Epidermal melanocyte (primary cell): ENCODE results near the gene TP53AIP1.

Source experiments
- DNase-seq: peaks from one replicate; pipeline ENCODE4 v3.0.0; 2011; ENCODE audit warnings: low spot score; ENCODE audit not compliant: insufficient read length

The TP53AIP1 gene, protein sequence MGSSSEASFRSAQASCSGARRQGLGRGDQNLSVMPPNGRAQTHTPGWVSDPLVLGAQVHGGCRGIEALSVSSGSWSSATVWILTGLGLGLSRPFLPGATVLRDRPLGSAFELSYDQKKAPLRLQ

DNA sequence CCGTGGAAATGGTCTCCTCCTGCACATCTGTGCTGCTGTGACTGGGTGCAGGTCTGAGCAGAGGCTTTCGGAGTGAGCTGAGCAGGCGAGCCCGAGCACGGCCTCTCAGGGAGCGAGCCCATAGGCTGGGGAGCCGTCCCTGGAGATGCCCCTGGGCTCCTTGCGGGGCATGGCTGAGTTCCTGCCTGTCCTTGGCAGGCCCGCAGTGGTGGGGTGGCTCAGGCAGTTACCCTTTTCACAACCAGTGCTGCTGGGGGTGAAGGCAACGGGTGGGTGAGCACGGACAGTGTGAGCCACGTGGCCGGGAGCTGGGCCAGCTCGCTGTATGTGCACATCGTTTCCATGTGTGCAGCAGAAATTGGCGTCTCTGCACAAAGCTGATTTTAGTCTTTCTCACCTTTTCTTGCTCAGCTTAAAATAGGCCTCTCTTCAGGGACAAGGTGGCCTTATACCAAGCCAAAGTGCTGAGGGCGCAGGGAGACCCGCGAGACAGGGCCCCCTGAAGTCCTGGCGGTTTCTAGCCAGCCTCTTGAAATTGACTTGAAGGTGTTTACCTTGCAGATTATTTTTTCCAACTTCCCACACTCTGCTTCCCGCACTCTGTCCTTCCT lies at the start of gene TP53AIP1:
TP53AIP1 (minus strand) TSS at position 55 of the 611 bp plus-strand sequence. CDS start 5,053 bp downstream, outside the sequence.
- no peak for DNase-seq

GRCh38 chr11:128988242-128988970 lies 45.7 kb upstream of the TP53AIP1 start:
- DNase-seq, result no peak

DNA sequence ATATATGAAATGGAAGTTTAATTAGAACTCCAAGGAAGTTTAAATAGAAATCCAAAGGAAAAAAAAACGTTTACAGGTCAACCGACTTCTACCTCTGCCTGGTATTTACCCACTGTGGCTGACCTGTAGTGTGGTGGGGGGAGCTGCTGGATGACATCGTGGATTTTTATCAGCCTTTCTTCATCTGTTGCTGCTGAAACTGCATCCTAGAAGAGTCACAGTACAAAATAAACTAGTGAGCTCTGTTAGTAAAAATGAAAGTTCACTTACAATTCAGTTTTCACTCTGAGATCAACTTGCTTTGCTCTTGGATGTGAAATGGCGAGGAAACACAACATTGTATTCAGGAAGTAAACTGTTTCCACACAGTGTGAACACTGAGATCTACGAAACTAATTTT lies 43.2 kb upstream of the TP53AIP1 start:
- no peak for DNase-seq

GRCh38 chr11:128983023-128983422 lies 40.4 kb upstream of the TP53AIP1 start:
- DNase-seq, result no peak

DNA sequence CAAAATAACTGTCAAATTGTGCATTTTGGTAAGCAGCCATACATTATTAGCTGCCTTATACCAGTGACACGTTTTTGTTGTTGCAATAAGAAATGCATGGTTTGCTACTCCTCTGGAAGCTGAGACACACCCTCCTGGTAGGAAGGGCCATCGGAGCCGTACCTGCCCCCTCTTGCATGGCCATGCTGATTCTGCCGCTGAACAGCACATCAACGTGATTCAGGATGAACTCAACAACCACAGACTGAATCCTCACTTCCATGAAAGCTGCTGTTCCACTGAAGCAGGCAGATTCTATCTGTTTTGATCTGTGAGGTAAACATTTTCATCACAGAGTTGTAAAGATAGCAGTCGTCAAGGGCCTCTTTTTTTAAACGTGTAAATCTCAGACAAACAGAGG lies 38.6 kb upstream of the TP53AIP1 start:
- DNase-seq, result no peak

GRCh38 chr11:128970598-128971190 lies 28.0 kb upstream of the TP53AIP1 start:
- DNase-seq, result no peak

DNA sequence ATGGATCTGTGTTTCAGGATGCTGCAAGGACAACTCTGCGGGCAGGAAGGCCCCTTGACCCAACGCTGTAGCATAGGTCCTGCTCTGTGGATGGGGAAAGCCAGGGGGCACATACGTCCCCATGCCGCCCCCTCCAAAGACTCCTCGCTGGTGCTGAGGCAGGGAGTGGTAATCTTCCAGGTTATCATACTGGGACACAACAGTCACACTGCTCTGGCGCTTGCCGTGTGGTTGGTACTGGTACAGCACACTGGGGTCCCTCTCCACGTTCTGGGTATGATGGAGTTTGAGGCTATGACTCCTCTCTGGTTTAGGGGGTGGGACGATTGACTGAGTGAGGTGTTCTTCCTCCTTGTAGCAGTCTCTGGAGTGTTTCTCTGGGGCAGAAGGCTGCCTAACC lies 26.2 kb upstream of the TP53AIP1 start:
- DNase-seq, result no peak

DNA sequence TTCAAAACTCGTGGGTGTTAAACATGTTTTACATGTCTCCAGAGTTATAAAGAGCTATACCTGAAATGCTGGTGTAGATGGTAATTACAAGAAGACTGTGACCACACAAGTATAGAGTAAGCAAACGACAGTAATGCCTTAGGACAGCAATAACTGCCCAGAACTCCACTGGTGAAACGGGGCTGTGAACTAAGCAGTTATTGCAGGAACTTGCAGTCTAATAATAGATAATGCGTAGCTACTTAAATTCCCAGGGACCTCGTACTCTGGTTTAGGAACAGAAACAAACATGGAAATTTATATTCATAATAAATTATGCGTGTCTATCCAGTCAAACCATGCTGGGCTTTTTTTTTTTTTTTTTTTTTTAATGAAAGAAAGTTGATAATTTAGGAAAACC lies 24.9 kb upstream of the TP53AIP1 start:
- no peak for DNase-seq

- DNase-seq, result no peak
Measured at GRCh38 chr11:128965485-128965884, 22.8 kb upstream of the TP53AIP1 start.

GRCh38 chr11:128964463-128964930 lies 21.8 kb upstream of the TP53AIP1 start:
- no peak for DNase-seq

- DNase-seq, result no peak
Measured at GRCh38 chr11:128963744-128964325, 21.2 kb upstream of the TP53AIP1 start.

GRCh38 chr11:128962896-128963295 lies 20.2 kb upstream of the TP53AIP1 start:
- no peak for DNase-seq

GRCh38 chr11:128961645-128962044 lies 19.0 kb upstream of the TP53AIP1 start:
- DNase-seq, result no peak

DNA sequence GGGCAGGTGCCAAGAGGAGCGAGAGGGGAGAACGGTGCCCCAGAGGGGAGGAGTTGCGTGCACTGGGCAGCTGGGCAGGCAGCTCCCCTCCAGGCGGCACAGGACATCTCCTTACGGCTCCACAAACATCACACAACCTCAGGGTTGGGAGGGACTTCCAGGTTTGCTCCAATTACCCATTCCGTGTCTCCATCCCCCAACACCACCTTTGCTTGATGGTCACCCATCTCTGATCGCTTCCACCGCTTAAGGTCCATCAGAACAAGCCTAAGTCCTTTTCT lies 14.5 kb upstream of the TP53AIP1 start:
- no peak for DNase-seq

- DNase-seq, result peak; percentile 73
Measured at GRCh38 chr11:128956401-128957201, 13.9 kb upstream of the TP53AIP1 start.

DNA sequence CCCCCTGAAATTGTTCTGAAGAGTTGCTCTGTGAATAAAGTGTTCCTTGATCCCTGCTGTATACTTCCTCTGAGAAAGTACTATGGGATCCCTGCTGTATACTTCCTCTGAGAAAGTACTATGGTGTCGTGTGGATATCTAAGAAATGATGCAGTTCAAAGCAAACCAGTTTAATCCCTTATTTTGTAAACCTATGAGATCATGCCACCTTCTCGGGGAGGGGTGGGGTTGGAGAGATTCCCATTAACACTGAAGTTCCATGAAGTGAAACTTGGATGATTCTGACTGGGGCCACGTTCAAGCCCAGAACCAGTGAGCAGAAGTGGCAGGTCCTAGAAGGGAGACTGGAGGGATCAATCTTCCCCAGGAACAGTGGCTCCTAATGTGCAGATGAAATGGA lies 13.0 kb upstream of the TP53AIP1 start:
- DNase-seq, result no peak

GRCh38 chr11:128953151-128953550 lies 10.5 kb upstream of the TP53AIP1 start:
- no peak for DNase-seq

DNA sequence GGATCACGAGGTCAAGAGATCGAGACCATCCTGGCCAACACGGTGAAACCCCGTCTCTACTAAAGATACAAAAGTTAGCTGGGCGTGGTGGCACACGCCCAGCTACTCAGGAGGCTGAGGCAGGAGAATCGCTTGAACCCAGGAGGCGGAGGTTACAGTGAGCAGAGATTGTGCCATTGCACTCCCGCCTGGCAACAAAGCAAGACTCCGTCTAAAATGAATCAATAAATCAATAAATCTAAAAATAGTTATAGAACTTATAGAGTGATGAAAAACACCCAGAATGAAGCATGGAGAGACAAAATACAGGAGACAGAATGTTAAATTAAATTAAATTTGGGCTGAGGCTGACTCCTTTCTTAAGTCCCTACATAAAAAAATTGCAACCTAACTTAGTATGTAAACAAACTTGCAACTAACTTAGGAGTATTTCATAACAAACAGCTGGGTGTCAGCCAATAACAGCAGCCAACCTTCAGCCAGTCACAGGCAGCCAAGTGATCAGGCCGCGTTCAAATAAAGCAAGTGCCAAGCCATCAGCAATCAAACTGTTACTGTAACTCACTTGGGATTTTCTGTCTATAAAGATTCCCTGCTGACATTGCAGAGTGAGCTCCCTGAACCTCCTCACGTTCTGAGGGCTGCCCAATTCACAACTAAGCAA lies 7.3 kb upstream of the TP53AIP1 start:
- no peak for DNase-seq

- no peak for DNase-seq
Measured at GRCh38 chr11:128948583-128948982, 5.9 kb upstream of the TP53AIP1 start.

DNA sequence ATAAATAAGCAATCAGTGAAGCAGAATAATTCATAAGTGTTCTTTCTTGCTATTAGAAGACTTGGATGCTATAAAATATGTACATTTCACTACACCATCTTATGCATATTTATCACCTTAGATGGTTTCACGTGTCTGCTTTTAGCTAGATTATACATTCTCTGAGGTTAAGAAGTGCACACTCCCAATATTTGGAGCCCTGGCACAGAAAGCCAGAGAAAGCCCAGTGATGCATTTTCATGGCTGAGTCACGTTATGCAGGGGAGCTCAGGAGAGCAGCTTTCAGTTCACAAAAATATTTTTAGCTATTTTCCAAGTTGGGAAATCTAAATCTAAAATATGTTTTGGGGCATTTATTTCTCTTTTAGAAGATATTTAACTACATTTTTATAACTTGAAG lies 5.1 kb upstream of the TP53AIP1 start:
- DNase-seq, result no peak

DNA sequence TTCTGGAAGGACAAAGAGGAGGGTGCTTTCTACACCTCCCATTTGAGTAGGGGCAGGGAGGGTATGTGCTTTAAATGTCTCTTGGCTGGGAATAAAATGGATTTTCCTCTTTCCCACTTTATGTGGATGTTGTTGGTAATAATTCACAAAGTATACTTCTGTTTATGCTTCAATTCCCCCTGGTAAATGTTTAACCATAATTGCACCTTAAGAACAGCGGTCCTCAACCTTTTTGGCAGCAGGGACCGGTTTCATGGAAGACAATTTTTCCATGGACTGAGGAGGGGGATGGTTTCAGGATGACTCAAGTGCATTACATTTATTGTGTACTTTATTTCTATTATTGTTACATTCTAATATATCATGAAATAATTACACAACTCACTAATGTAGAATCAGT lies 4.0 kb upstream of the TP53AIP1 start:
- no peak for DNase-seq
